H9 (cell line): ENCODE results near the gene PEA15. TPM values are rescaled to one million over a fixed set of nuclear protein-coding genes. Genes with fewer than 3 reads are reported as not detected.

Experiments used
- DNase-seq: peaks from one replicate; pipeline ENCODE4 v3.0.0-alpha.2; 2017
- H2AFZ ChIP-seq: one replicate; pipeline ENCODE4 v1.6.1; 2013; ENCODE audit warnings: mild to moderate bottlenecking, low read length, control low read depth, moderate library complexity
- H2AK5ac ChIP-seq: 2 replicates; pipeline ENCODE4 v1.6.1; 2013; ENCODE audit warnings: low read length, control low read depth, mixed read lengths; ENCODE audit not compliant: insufficient read length
- H2BK120ac ChIP-seq: one replicate; pipeline ENCODE4 v1.6.1; 2013; ENCODE audit warnings: low read depth, mild to moderate bottlenecking, low read length, control low read depth, inconsistent platforms; ENCODE audit not compliant: poor library complexity, severe bottlenecking
- H2BK12ac ChIP-seq: 2 replicates; pipeline ENCODE4 v1.6.1; 2013; ENCODE audit warnings: low read length, control low read depth, mixed read lengths, low read depth; ENCODE audit not compliant: insufficient read length
- H2BK15ac ChIP-seq: 2 replicates; pipeline ENCODE4 v1.6.1; 2013; ENCODE audit warnings: low read depth, low read length, control low read depth
- H2BK20ac ChIP-seq: one replicate; pipeline ENCODE4 v1.6.1; 2013; ENCODE audit warnings: low read depth, mild to moderate bottlenecking, low read length, control low read depth, inconsistent platforms; ENCODE audit not compliant: poor library complexity, severe bottlenecking
- H2BK5ac ChIP-seq: 2 replicates; pipeline ENCODE4 v1.6.1; 2013; ENCODE audit warnings: low read length, control low read depth, mixed read lengths; ENCODE audit not compliant: insufficient read length
- H3K14ac ChIP-seq: 2 replicates; pipeline ENCODE4 v1.6.1; 2013; ENCODE audit warnings: low read length, control low read depth; ENCODE audit not compliant: insufficient read depth
- H3K18ac ChIP-seq: 2 replicates; pipeline ENCODE4 v1.6.1; 2013; ENCODE audit warnings: low read depth, mild to moderate bottlenecking, mixed read lengths, low read length, control low read depth; ENCODE audit not compliant: insufficient read length
- H3K23ac ChIP-seq: 2 replicates; pipeline ENCODE4 v1.6.1; 2013; ENCODE audit warnings: low read length, control low read depth, mixed read lengths, low read depth; ENCODE audit not compliant: insufficient read length
- H3K23me2 ChIP-seq: 2 replicates; pipeline ENCODE4 v1.6.1; 2013; ENCODE audit warnings: low read depth, mild to moderate bottlenecking, mixed read lengths, low read length, control low read depth; ENCODE audit not compliant: insufficient read length, poor library complexity, severe bottlenecking
- H3K27ac ChIP-seq: 2 replicates; pipeline ENCODE4 v1.5.1; 2013; ENCODE audit warnings: low read length, control low read depth, mixed read lengths, low read depth; ENCODE audit not compliant: insufficient read length
- H3K27me3 ChIP-seq: 2 replicates; pipeline ENCODE4 v1.6.1; 2013; ENCODE audit warnings: low read length, control low read depth, inconsistent platforms; ENCODE audit not compliant: insufficient read depth
- H3K4ac ChIP-seq: 2 replicates; pipeline ENCODE4 v1.6.1; 2013; ENCODE audit warnings: low read depth, mild to moderate bottlenecking, control low read depth, inconsistent platforms, low read length, moderate library complexity
- H3K4me1 ChIP-seq: 2 replicates; pipeline ENCODE4 v1.6.1; 2013; ENCODE audit warnings: low read length, control low read depth, inconsistent platforms; ENCODE audit not compliant: insufficient read depth
- H3K4me2 ChIP-seq: 2 replicates; pipeline ENCODE4 v1.6.1; 2013; ENCODE audit warnings: low read length, control low read depth, mixed read lengths; ENCODE audit not compliant: insufficient read length, insufficient read depth
- H3K56ac ChIP-seq: 2 replicates; pipeline ENCODE4 v1.6.1; 2013; ENCODE audit warnings: low read depth, mild to moderate bottlenecking, mixed read lengths, low read length, control low read depth; ENCODE audit not compliant: insufficient read length
- H3K79me1 ChIP-seq: 2 replicates; pipeline ENCODE4 v1.6.1; 2013; ENCODE audit warnings: low read depth, mild to moderate bottlenecking, moderate library complexity, low read length, control low read depth, inconsistent platforms; ENCODE audit not compliant: insufficient read depth, poor library complexity, severe bottlenecking
- H3K79me2 ChIP-seq: 2 replicates; pipeline ENCODE4 v1.6.1; 2013; ENCODE audit warnings: low read length, control low read depth, inconsistent platforms; ENCODE audit not compliant: insufficient read depth
- H3K9ac ChIP-seq: 2 replicates; pipeline ENCODE4 v1.6.1; 2013; ENCODE audit warnings: low read length, control low read depth, mixed read lengths; ENCODE audit not compliant: insufficient read length; ENCODE audit errors: extremely low read depth
- H3K9me3 ChIP-seq: one replicate; pipeline ENCODE4 v1.6.1; 2013; ENCODE audit warnings: low read depth, low read length, inconsistent platforms; ENCODE audit not compliant: control insufficient read depth
- H3T11ph ChIP-seq: one replicate; pipeline ENCODE4 v1.6.1; 2013; ENCODE audit warnings: mild to moderate bottlenecking, low read length, control low read depth, inconsistent platforms
- H4K20me1 ChIP-seq: one replicate; pipeline ENCODE4 v1.6.1; 2013; ENCODE audit not compliant: control insufficient read depth, insufficient read length, insufficient read depth
- H4K5ac ChIP-seq: 2 replicates; pipeline ENCODE4 v1.6.1; 2013; ENCODE audit warnings: low read depth, mild to moderate bottlenecking, mixed read lengths, low read length, control low read depth; ENCODE audit not compliant: insufficient read length
- H4K8ac ChIP-seq: replicated peaks from 2 replicates; pipeline ENCODE4 v1.6.1; 2013; ENCODE audit warnings: low read length, control low read depth, mixed read lengths, low read depth; ENCODE audit not compliant: insufficient read length
- H4K91ac ChIP-seq: 2 replicates; pipeline ENCODE4 v1.6.1; 2013; ENCODE audit warnings: low read depth, mild to moderate bottlenecking, moderate library complexity, mixed read lengths, low read length, control low read depth; ENCODE audit not compliant: insufficient read length
- H3K27ac Mint-ChIP-seq, 3 experiments: 2 replicates in 2 of 3; 3 replicates in 1 of 3; pipeline ENCODE4 v1.8.0; 2020 to 2021; ENCODE audit warnings: mixed read lengths in 3 of 3, mild to moderate bottlenecking in 1 of 3, moderate library complexity in 1 of 3
- H3K27me3 Mint-ChIP-seq: 2 replicates; pipeline ENCODE4 v1.8.0; 2021; ENCODE audit warnings: low read depth, mild to moderate bottlenecking, moderate library complexity, mixed read lengths
- H3K36me3 Mint-ChIP-seq, 3 experiments: 2 replicates in 2 of 3; 3 replicates in 1 of 3; pipeline ENCODE4 v1.8.0; 2020 to 2021; ENCODE audit warnings: low read depth in 3 of 3, mixed read lengths in 3 of 3; ENCODE audit not compliant: insufficient read depth in 1 of 3
- H3K4me1 Mint-ChIP-seq, 2 experiments: 2 replicates each; pipeline ENCODE4 v1.8.0; 2020; ENCODE audit warnings: mixed read lengths in 2 of 2
- H3K4me3 Mint-ChIP-seq, 2 experiments: 2 replicates in 1 of 2; 3 replicates in 1 of 2; pipeline ENCODE4 v1.8.0; 2020 to 2021; ENCODE audit warnings: mild to moderate bottlenecking in 2 of 2, mixed read lengths in 2 of 2, moderate library complexity in 1 of 2
- H3K9me3 Mint-ChIP-seq, 2 experiments: 2 replicates in 1 of 2; 3 replicates in 1 of 2; pipeline ENCODE4 v1.8.0; 2020; ENCODE audit warnings: mild to moderate bottlenecking in 2 of 2, mixed read lengths in 2 of 2, moderate library complexity in 1 of 2
- CTCF ChIP-seq: fragments of 200-600 bp; sonication (generic); conservative IDR thresholded peaks from 3 replicates; pipeline ENCODE4 v1.8.0; 2021; ENCODE audit warnings: antibody characterized with exemption, mild to moderate bottlenecking
- WGBS: extraction: QIAGEN DNeasy Blood & Tissue Kit; methylation state at CpG from one replicate; pipeline ENCODE4 v1.1.7; 2013; ENCODE audit warnings: missing lambda C conversion rate, low lambda C conversion rate, mixed read lengths; ENCODE audit not compliant: insufficient read length; ENCODE audit errors: extremely low coverage; 5-methylcytosine and 5-hydroxymethylcytosine counted together
- total RNA-seq: library from RNA; stranded (reverse); gene quantifications from 2 replicates; pipeline ENCODE4 v1.2.1, GENCODE V29; 2021

PEA15 gene
- total RNA-seq, 1 experiment from 2014 or later = 82.1 TPM

GRCh38 chr1:160169553-160170399 is 35.4 kb upstream of the PEA15 start:
- no peak overlapping the region for H2BK12ac ChIP-seq
- no peak overlapping the region for H4K8ac ChIP-seq
- no peak overlapping the region for H3K14ac ChIP-seq
- H3K4me1 ChIP-seq = peaks cover 26% of the 10 kb centered on the region
- H2AK5ac ChIP-seq = no peak overlapping the region
- no peak overlapping the region for H3K9ac ChIP-seq
- no peaks in the 10 kb centered on the region for H3K79me1 ChIP-seq
- no peak overlapping the region for H2BK5ac ChIP-seq
- peak overlapping the region; percentile 80 for H3K27ac ChIP-seq
- H3K23me2 ChIP-seq = no peaks in the 10 kb centered on the region
- peak overlapping the region; percentile 65 for H3K18ac ChIP-seq
- H2BK120ac ChIP-seq = peak overlapping the region; percentile 54
- no peaks in the 10 kb centered on the region for H3K27me3 ChIP-seq
- H3K79me2 ChIP-seq = no peaks in the 10 kb centered on the region
- Mint-ChIP-seq H3K27me3 (peaks cover 72% of the 10 kb centered on the region), H3K36me3 (peaks cover 0 to 3% (median 0%) of the 10 kb centered on the region in 3 experiments; a peak in 1 of 7 replicates), H3K4me3 (peak overlapping the region; percentile 37 to 52), H3K27ac (peak overlapping the region; percentile 69 to 98 (median 94); a peak in 6 of 7 replicates), H3K4me1 (peaks cover 53 to 56% of the 10 kb centered on the region in 2 experiments), H3K9me3 (no peaks in the 10 kb centered on the region; a peak in 1 of 5 replicates)
- no peak overlapping the region for H4K91ac ChIP-seq
- H4K20me1 ChIP-seq = no peaks in the 10 kb centered on the region
- no peak overlapping the region for H3K4ac ChIP-seq
- H3T11ph ChIP-seq = no peak overlapping the region
- no peak overlapping the region for H3K23ac ChIP-seq
- no peak overlapping the region for H2BK20ac ChIP-seq
- no peak for TF ChIP-seq CTCF
- H3K4me2 ChIP-seq = peak overlapping the region; percentile 57
- no peak overlapping the region for H2AFZ ChIP-seq
- no peak overlapping the region for H2BK15ac ChIP-seq
- no peaks in the 10 kb centered on the region for H3K9me3 ChIP-seq
- peak; percentile 91 for DNase-seq
- no CpG with 5 or more reads among the region's 15 CpGs for WGBS
- H3K56ac ChIP-seq = no peak overlapping the region
- H4K5ac ChIP-seq = no peak overlapping the region
